ENCODE data around the gene GLA. TPM values are rescaled to one million over a fixed set of nuclear protein-coding genes. Genes with fewer than 3 reads are reported as not detected.

The GLA gene
- total RNA-seq, 4 donors from 2014 or later, result 13.2 to 30.2 (median 19.2) TPM

- Histone ChIP-seq H3K4me1 (no peaks in the 10 kb centered on the region), H3K27ac (no peak overlapping the region), H3K4me3 (no peak overlapping the region), H3K9me3 (no peaks in the 10 kb centered on the region), H3K36me3 (no peaks in the 10 kb centered on the region), H3K27me3 (no peaks in the 10 kb centered on the region)
- DNase-seq, result no peak
- TF ChIP-seq, protein P1, sequence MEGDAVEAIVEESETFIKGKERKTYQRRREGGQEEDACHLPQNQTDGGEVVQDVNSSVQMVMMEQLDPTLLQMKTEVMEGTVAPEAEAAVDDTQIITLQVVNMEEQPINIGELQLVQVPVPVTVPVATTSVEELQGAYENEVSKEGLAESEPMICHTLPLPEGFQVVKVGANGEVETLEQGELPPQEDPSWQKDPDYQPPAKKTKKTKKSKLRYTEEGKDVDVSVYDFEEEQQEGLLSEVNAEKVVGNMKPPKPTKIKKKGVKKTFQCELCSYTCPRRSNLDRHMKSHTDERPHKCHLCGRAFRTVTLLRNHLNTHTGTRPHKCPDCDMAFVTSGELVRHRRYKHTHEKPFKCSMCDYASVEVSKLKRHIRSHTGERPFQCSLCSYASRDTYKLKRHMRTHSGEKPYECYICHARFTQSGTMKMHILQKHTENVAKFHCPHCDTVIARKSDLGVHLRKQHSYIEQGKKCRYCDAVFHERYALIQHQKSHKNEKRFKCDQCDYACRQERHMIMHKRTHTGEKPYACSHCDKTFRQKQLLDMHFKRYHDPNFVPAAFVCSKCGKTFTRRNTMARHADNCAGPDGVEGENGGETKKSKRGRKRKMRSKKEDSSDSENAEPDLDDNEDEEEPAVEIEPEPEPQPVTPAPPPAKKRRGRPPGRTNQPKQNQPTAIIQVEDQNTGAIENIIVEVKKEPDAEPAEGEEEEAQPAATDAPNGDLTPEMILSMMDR (IDR thresholded peaks at IDR 0.05), result no peak
- TF ChIP-seq POLR2A (IDR thresholded peaks at IDR 0.05), result no peak
- intact Hi-C loops (cut with DNase I; ENCODE audit: low total_unique reads), result no loop called here
Measured at GRCh38 chrX:101442085-101442484, 34.4 kb upstream of the GLA start.

GRCh38 chrX:101430457-101431078 is 22.8 kb upstream of the GLA start:
- Histone ChIP-seq H3K4me3 (no peak overlapping the region), H3K27me3 (no peaks in the 10 kb centered on the region), H3K9me3 (no peaks in the 10 kb centered on the region), H3K4me1 (no peaks in the 10 kb centered on the region), H3K27ac (no peak overlapping the region), H3K36me3 (no peaks in the 10 kb centered on the region)
- intact Hi-C loops (cut with DNase I; ENCODE audit: low total_unique reads), result no loop called here
- DNase-seq, result no peak
- TF ChIP-seq POLR2A (IDR thresholded peaks at IDR 0.05), result no peak
- TF ChIP-seq, protein P1 (IDR thresholded peaks at IDR 0.05), result no peak

DNA sequence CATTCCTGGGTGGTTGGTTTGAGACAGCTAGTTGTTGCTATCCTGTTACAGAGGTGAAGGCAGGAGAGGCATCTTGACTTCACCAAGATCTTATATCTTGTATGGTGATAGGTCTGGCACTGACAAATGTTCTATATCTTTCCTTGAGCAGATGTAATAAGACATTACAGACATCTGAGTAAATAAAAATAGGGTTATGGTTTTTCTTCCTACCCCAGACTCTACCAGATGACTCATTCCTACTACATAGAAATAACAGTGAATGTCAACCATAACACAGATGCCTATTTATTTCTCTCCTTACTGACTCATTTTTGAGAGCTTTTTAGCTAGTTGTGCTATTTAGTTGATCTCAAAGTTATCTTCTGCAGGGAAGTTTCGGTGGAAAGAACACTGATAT is 22.2 kb upstream of the GLA start:
- Histone ChIP-seq H3K9me3 (no peaks in the 10 kb centered on the region), H3K27me3 (no peaks in the 10 kb centered on the region), H3K27ac (no peak overlapping the region), H3K4me1 (no peaks in the 10 kb centered on the region), H3K36me3 (no peaks in the 10 kb centered on the region), H3K4me3 (no peak overlapping the region)
- no peak for DNase-seq
- intact Hi-C loops (cut with DNase I; ENCODE audit: low total_unique reads), result no loop called here
- TF ChIP-seq POLR2A (IDR thresholded peaks at IDR 0.05), result no peak
- TF ChIP-seq, protein P1 (IDR thresholded peaks at IDR 0.05), result no peak

- TF ChIP-seq, protein P1 (IDR thresholded peaks at IDR 0.05), result no peak
- TF ChIP-seq POLR2A (IDR thresholded peaks at IDR 0.05), result no peak
Measured at GRCh38 chrX:101427954-101428353, 20.2 kb upstream of the GLA start.

DNA sequence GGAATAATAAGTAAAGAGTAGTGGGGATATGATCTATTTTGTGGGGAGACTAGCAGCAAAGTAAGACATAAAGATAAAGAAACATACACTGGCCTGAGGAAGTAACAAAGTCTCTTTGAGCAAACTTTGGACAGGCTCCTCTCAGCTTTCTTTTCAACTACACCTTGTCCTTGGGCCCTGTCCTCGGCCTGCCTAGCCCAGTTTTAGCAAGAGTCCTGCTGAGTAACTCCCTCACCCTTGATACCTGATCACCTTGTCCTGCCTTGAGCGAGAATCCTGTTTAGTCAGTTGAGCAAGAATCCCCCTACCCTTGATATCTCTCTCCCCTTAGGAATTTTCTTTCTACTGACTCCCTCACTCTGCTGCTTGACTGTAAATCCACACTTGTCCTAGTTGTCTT is 11.8 kb upstream of the GLA start:
- TF ChIP-seq, protein P1 (IDR thresholded peaks at IDR 0.05), result no peak
- TF ChIP-seq POLR2A (IDR thresholded peaks at IDR 0.05), result no peak
- intact Hi-C loops (cut with DNase I; ENCODE audit: low total_unique reads), result no loop called here
- no peak overlapping the region for H3K4me3 ChIP-seq
- peaks cover 0 to 4% of the 10 kb centered on the region in 2 donors for H3K4me1 ChIP-seq
- H3K36me3 ChIP-seq, result no peaks in the 10 kb centered on the region
- no peaks in the 10 kb centered on the region for H3K27me3 ChIP-seq
- DNase-seq, result no peak
- peak overlapping the region; percentile 94 to 96 for H3K27ac ChIP-seq
- no peaks in the 10 kb centered on the region for H3K9me3 ChIP-seq

More at GRCh38 chrX:101427954-101428353, 20.2 kb upstream of the GLA start:
- no peaks in the 10 kb centered on the region for H3K4me1 ChIP-seq
- no peak overlapping the region for H3K27ac ChIP-seq
- no peaks in the 10 kb centered on the region for H3K27me3 ChIP-seq
- H3K4me3 ChIP-seq, result no peak overlapping the region
- no peaks in the 10 kb centered on the region for H3K36me3 ChIP-seq
- no peaks in the 10 kb centered on the region for H3K9me3 ChIP-seq
- intact Hi-C loops (cut with DNase I; ENCODE audit: low total_unique reads), result no loop called here
- DNase-seq, result no peak

All from uterus (tissue), 4 donors.